IMR-90 (cell line): ENCODE data around the gene PGA4. TPM values are rescaled to one million over a fixed set of nuclear protein-coding genes. Genes with fewer than 3 reads are reported as not detected.
"Not testable (repeated sequence)": the region's sequence is repeated elsewhere in the genome, so short reads cannot be mapped to it uniquely, and the experiment has no call there.

Experiments
- ATAC-seq: fragments of 200-7000 bp; cut with Tn5 transposase; 2 replicates; pipeline ENCODE4 v1.9.1; 2020; ENCODE audit warnings: low read depth, mild to moderate bottlenecking, moderate library complexity
- BruUV-seq: library from RNA; stranded (reverse); fragments of 400-500 nt; replicated peaks from 2 replicates; lab custom pipeline; 2021; lab: Mats Ljungman, UMichigan
- CTCF ChIA-PET: fragments of 300-600 bp; formaldehyde crosslinking; extraction: SDS; loops from one replicate; lab custom pipeline; 2021; ENCODE audit warnings: antibody characterized with exemption; lab: Yijun Ruan, JAX
- POLR2A ChIA-PET: fragments of 300-600 bp; sonication (Branson Sonifier 250); formaldehyde crosslinking; loops from one replicate; lab custom pipeline; 2022; ENCODE audit warnings: antibody characterized with exemption; ENCODE audit not compliant: unreplicated experiment; lab: Charles Lee
- DNase-seq: peaks from one replicate; pipeline ENCODE4 v3.0.0; 2013
- H2AFZ ChIP-seq: replicated peaks from 2 replicates; pipeline ENCODE3; 2013; ENCODE audit warnings: low read length, mild to moderate bottlenecking; ENCODE audit not compliant: poor library complexity
- H2AK5ac ChIP-seq: 2 replicates; pipeline ENCODE4 v1.6.1; 2013; ENCODE audit warnings: low read depth, low read length, inconsistent platforms
- H2AK9ac ChIP-seq: replicated peaks from 2 replicates; pipeline ENCODE3; 2013; ENCODE audit warnings: mild to moderate bottlenecking, low read depth, low read length, moderate library complexity; ENCODE audit not compliant: poor library complexity
- H2BK120ac ChIP-seq: 2 replicates; pipeline ENCODE4 v1.6.1; 2013; ENCODE audit warnings: low read depth, low read length, inconsistent platforms
- H2BK15ac ChIP-seq: 3 replicates; pipeline ENCODE4 v1.6.1; 2013; ENCODE audit warnings: low read depth, low read length, inconsistent platforms
- H2BK20ac ChIP-seq: 2 replicates; pipeline ENCODE4 v1.6.1; 2013; ENCODE audit warnings: low read depth, mild to moderate bottlenecking, inconsistent platforms, low read length, moderate library complexity
- H2BK5ac ChIP-seq: 2 replicates; pipeline ENCODE4 v1.6.1; 2013; ENCODE audit warnings: mild to moderate bottlenecking, low read depth, low read length, inconsistent platforms; ENCODE audit not compliant: poor library complexity, severe bottlenecking
- H3K14ac ChIP-seq: replicated peaks from 2 replicates; pipeline ENCODE4 v1.6.1; 2013; ENCODE audit warnings: low read depth, low read length, inconsistent platforms
- H3K18ac ChIP-seq: 2 replicates; pipeline ENCODE4 v1.6.1; 2013; ENCODE audit warnings: low read depth, low read length, control low read depth
- H3K23ac ChIP-seq: 2 replicates; pipeline ENCODE4 v1.6.1; 2013; ENCODE audit warnings: low read depth, low read length, inconsistent platforms
- H3K27ac ChIP-seq: 2 replicates; pipeline ENCODE4 v1.5.1; 2013; ENCODE audit warnings: mild to moderate bottlenecking, control low read depth, low read length; ENCODE audit not compliant: insufficient read depth
- H3K27me3 ChIP-seq: 2 replicates; pipeline ENCODE4 v1.6.1; 2013; ENCODE audit warnings: low read length; ENCODE audit not compliant: control insufficient read depth, insufficient read depth
- H3K36me3 ChIP-seq: 2 replicates; pipeline ENCODE4 v1.6.1; 2013; ENCODE audit warnings: low read length, mixed read lengths; ENCODE audit not compliant: control insufficient read depth, insufficient read depth
- H3K4ac ChIP-seq: 2 replicates; pipeline ENCODE4 v1.6.1; 2013; ENCODE audit warnings: low read depth, low read length, inconsistent platforms
- H3K4me1 ChIP-seq: 2 replicates; pipeline ENCODE4 v1.6.1; 2013; ENCODE audit warnings: low read length, mixed read lengths; ENCODE audit not compliant: control insufficient read depth, insufficient read depth
- H3K4me2 ChIP-seq: 2 replicates; pipeline ENCODE4 v1.6.1; 2013; ENCODE audit warnings: low read depth, mild to moderate bottlenecking, control low read depth, low read length, moderate library complexity
- H3K4me3 ChIP-seq: 2 replicates; pipeline ENCODE4 v1.5.1; 2013; ENCODE audit warnings: low read depth, mild to moderate bottlenecking, control low read depth, low read length, moderate library complexity; ENCODE audit not compliant: insufficient read depth
- H3K56ac ChIP-seq: 2 replicates; pipeline ENCODE4 v1.6.1; 2013; ENCODE audit warnings: low read length, inconsistent platforms; ENCODE audit not compliant: insufficient read depth; ENCODE audit errors: extremely low read depth
- H3K79me1 ChIP-seq, 2 experiments: 2 replicates each; pipeline ENCODE4 v1.6.1; 2013; ENCODE audit warnings: low read length in 2 of 2, inconsistent platforms in 1 of 2, low read depth in 1 of 2
- H3K9ac ChIP-seq: 2 replicates; pipeline ENCODE4 v1.6.1; 2013; ENCODE audit warnings: low read depth, low read length, control low read depth
- H3K9me1 ChIP-seq: 2 replicates; pipeline ENCODE4 v1.6.1; 2013; ENCODE audit warnings: low read length, inconsistent platforms; ENCODE audit not compliant: insufficient read depth
- H3K9me3 ChIP-seq: 2 replicates; pipeline ENCODE4 v1.6.1; 2013; ENCODE audit warnings: low read length; ENCODE audit not compliant: control insufficient read depth, insufficient read depth
- H4K20me1 ChIP-seq: 2 replicates; pipeline ENCODE4 v1.6.1; 2013; ENCODE audit warnings: low read length, inconsistent platforms; ENCODE audit not compliant: insufficient read depth
- H4K5ac ChIP-seq: 2 replicates; pipeline ENCODE4 v1.6.1; 2013; ENCODE audit warnings: mild to moderate bottlenecking, low read depth, low read length, control low read depth
- H4K8ac ChIP-seq, 2 experiments: 2 replicates each; pipeline ENCODE4 v1.6.1; 2013; ENCODE audit warnings: low read depth in 2 of 2, low read length in 2 of 2, control low read depth in 1 of 2, inconsistent platforms in 1 of 2
- H4K91ac ChIP-seq: 2 replicates; pipeline ENCODE4 v1.6.1; 2013; ENCODE audit warnings: low read depth, low read length, inconsistent platforms; ENCODE audit not compliant: insufficient read depth
- WGBS, 2 experiments: methylation state at CpG; one replicate each; pipeline versions ENCODE4 v1.1.5 to v1.1.7; 2013; ENCODE audit warnings: missing lambda C conversion rate in 2 of 2; ENCODE audit not compliant: insufficient read length in 1 of 2; ENCODE audit errors: extremely low coverage in 2 of 2; 5-methylcytosine and 5-hydroxymethylcytosine counted together
- dilution Hi-C: fragments of 300-500 bp; cut with HindIII; formaldehyde crosslinking; loops from one replicate; pipeline ENCODE4 v1.14.3; 2018; ENCODE audit warnings: low sequenced_read_pairs; ENCODE audit not compliant: unreplicated experiment
- in situ Hi-C: fragments of 300-500 bp; cut with MboI; formaldehyde crosslinking; loops from 3 replicates; pipeline ENCODE4 v1.14.3; 2019; ENCODE audit warnings: low sequenced_read_pairs, inconsistent platforms, mixed read lengths
- intact Hi-C: fragments of 100-400 bp; cut with micrococcal nuclease; formaldehyde crosslinking; loops from 2 replicates; pipeline ENCODE4 v1.10.0; 2022
- polyA plus RNA-seq, 3 experiments: library from polyadenylated mRNA; depleted of rRNA; stranded (reverse); fragments of >200 nt; gene quantifications; 2 replicates each; pipeline ENCODE4 v1.2.3, GENCODE V29; 2012; ENCODE audit warnings: low replicate concordance in 1 of 3
- total RNA-seq: library from RNA; depleted of rRNA; stranded (reverse); fragments of >200 nt; gene quantifications from 2 replicates; pipeline ENCODE4 v1.2.3, GENCODE V29; 2012

Gene PGA4
- total and polyA plus RNA-seq, 2 of the 4 experiments (the other 2 are of a cell fraction): not detected

DNA sequence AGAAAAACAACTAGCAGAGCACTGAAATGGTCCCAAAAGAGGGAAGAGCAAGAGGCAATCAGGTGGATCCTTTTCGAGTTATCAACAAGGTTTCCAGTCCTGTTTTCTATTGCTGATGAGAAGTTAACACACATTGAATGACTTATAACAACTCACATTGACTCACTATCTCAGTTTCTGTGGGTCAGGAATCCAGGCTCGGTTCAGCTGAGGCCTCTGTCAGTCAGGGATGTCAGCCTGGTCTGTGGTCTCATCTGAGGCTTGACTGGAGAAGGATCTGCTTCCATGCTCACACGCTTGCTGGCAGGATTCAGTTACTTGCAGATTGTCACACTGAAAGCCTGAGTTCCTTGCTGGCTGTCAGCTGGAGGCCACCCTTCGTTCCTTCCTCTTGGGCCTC is 3.8 kb upstream of the PGA4 start:
- H3K4me2 ChIP-seq, H2AFZ ChIP-seq, H3K27ac ChIP-seq, H3K18ac ChIP-seq, H2BK15ac ChIP-seq, H2BK120ac ChIP-seq, H2BK5ac ChIP-seq, POLR2A ChIA-PET, in situ Hi-C loops, H3K4me3 ChIP-seq, CTCF ChIA-PET, DNase-seq, H3K56ac ChIP-seq, H4K20me1 ChIP-seq, H3K4me1 ChIP-seq, H4K5ac ChIP-seq, H4K91ac ChIP-seq, ATAC-seq, H4K8ac ChIP-seq, H3K79me1 ChIP-seq, intact Hi-C loops, dilution Hi-C loops, BruUV-seq, H3K14ac ChIP-seq, H2BK20ac ChIP-seq, H2AK5ac ChIP-seq, H3K23ac ChIP-seq, H3K9me1 ChIP-seq, H3K27me3 ChIP-seq, H2AK9ac ChIP-seq, H3K4ac ChIP-seq, H3K9ac ChIP-seq, H3K9me3 ChIP-seq, H3K36me3 ChIP-seq: not testable (repeated sequence)
- no CpG with 5 or more reads among the region's 4 CpGs for WGBS, 2 experiments

GRCh38 chr11:61219016-61219415 is 3.1 kb upstream of the PGA4 start:
- H4K8ac ChIP-seq, H2BK5ac ChIP-seq, H3K79me1 ChIP-seq, in situ Hi-C loops, H2AK9ac ChIP-seq, H3K9ac ChIP-seq, H3K18ac ChIP-seq, H3K14ac ChIP-seq, H2AK5ac ChIP-seq, dilution Hi-C loops, intact Hi-C loops, POLR2A ChIA-PET, H4K91ac ChIP-seq, H3K4ac ChIP-seq, H3K23ac ChIP-seq, H3K56ac ChIP-seq, CTCF ChIA-PET, H2BK20ac ChIP-seq, H3K4me3 ChIP-seq, H2BK15ac ChIP-seq, BruUV-seq, H4K5ac ChIP-seq, H2BK120ac ChIP-seq, H3K4me1 ChIP-seq, H3K4me2 ChIP-seq, H3K27me3 ChIP-seq, H3K27ac ChIP-seq, H2AFZ ChIP-seq, ATAC-seq, H3K9me3 ChIP-seq, H4K20me1 ChIP-seq, DNase-seq, H3K36me3 ChIP-seq, H3K9me1 ChIP-seq: not testable (repeated sequence)
- no CpG with 5 or more reads among the region's 5 CpGs for WGBS, 2 experiments
